Prostate gland (tissue), 2 donors: Measurements from ENCODE around the gene WDR83. TPM values are rescaled to one million over a fixed set of nuclear protein-coding genes. Genes with fewer than 3 reads are reported as not detected.

Experiments used
- DNase-seq: peaks from one replicate; pipeline ENCODE4 v3.0.0-alpha.2; 2019; ENCODE audit warnings: low spot score
- H3K27ac ChIP-seq, 2 donors: fragments of 200-600 bp; sonication (generic); 2 replicates each; pipeline ENCODE4 v1.5.1; 2017 to 2019
- H3K27me3 ChIP-seq: fragments of 200-600 bp; sonication (generic); replicated peaks from 2 replicates; pipeline ENCODE4 v1.5.1; 2019; ENCODE audit not compliant: insufficient read depth
- H3K36me3 ChIP-seq, 2 donors: fragments of 200-600 bp; sonication (generic); 1 replicate in 1 of 2; 2 replicates in 1 of 2; pipeline versions ENCODE4 v1.5.1 to v1.8.1; 2017 to 2019
- H3K4me1 ChIP-seq: fragments of 200-600 bp; sonication (generic); replicated peaks from 2 replicates; pipeline ENCODE4 v1.5.1; 2019
- H3K4me3 ChIP-seq, 2 donors: fragments of 200-600 bp; sonication (generic); 2 replicates each; pipeline ENCODE4 v1.5.1; 2017 to 2019
- H3K9me3 ChIP-seq: fragments of 200-600 bp; sonication (generic); 2 replicates; pipeline ENCODE4 v1.5.1; 2017
- CTCF ChIP-seq, 4 experiments: fragments of 200-600 bp in 2 of 4; fragments of 450-650 bp in 2 of 4; sonication (generic) in 2 of 4; IDR thresholded peaks; 1 replicate in 3 of 4; 2 replicates in 1 of 4; pipeline ENCODE4 v1.5.1; 2016 to 2019; ENCODE audit warnings: antibody characterized with exemption in 4 of 4, mild to moderate bottlenecking in 2 of 4, moderate library complexity in 2 of 4
- POLR2A ChIP-seq: fragments of 450-650 bp; IDR thresholded peaks from one replicate; pipeline ENCODE4 v1.6.1; 2016; ENCODE audit warnings: antibody characterized with exemption, mild to moderate bottlenecking
- POLR2AphosphoS5 ChIP-seq: sonication (generic); formaldehyde crosslinking; IDR thresholded peaks from one replicate; pipeline ENCODE4 v1.6.1; 2017; ENCODE audit warnings: antibody characterized with exemption
- WGBS: methylation state at CpG from one replicate; pipeline ENCODE4 v1.1.5; 2018; 5-methylcytosine and 5-hydroxymethylcytosine counted together
- intact Hi-C: fragments of 100-400 bp; cut with DNase I; formaldehyde crosslinking; loops from one replicate; pipeline ENCODE4 v1.14.2; 2022
- total RNA-seq, 2 donors: library from RNA; depleted of rRNA; stranded (reverse); fragments of >200 nt; gene quantifications; one replicate each; pipeline ENCODE4 v1.1.0, GENCODE V29; 2016

Gene WDR83
- total RNA-seq, 2 donors from 2014 or later, result 14.9 to 16.2 TPM

- no peaks in the 10 kb centered on the region for H3K9me3 ChIP-seq
Observed at GRCh38 chr19:12689012-12689411, 22.4 kb downstream of the WDR83 start.

GRCh38 chr19:12689581-12690216 is 23.1 kb downstream of the WDR83 start:
- TF ChIP-seq POLR2A (no peak), POLR2AphosphoS5 (no peak), CTCF (IDR thresholded peaks at IDR 0.05) (no peak)
- no peaks in the 10 kb centered on the region for H3K27me3 ChIP-seq
- DNase-seq, result no peak
- intact Hi-C loops, result no loop called here
- no peaks in the 10 kb centered on the region for H3K4me1 ChIP-seq
- H3K36me3 ChIP-seq, result no peaks in the 10 kb centered on the region
- no peak overlapping the region for H3K4me3 ChIP-seq
- H3K27ac ChIP-seq, result no peak overlapping the region
- H3K9me3 ChIP-seq, result no peaks in the 10 kb centered on the region
- WGBS, result 80% methylated on average over 26 of the region's 26 CpGs

More at GRCh38 chr19:12689012-12689411, 22.4 kb downstream of the WDR83 start:
- 97% methylated on average over 11 of the region's 12 CpGs for WGBS
- intact Hi-C loops, result no loop called here
- Histone ChIP-seq H3K4me1 (no peaks in the 10 kb centered on the region), H3K36me3 (no peaks in the 10 kb centered on the region), H3K4me3 (no peak overlapping the region), H3K27me3 (no peaks in the 10 kb centered on the region), H3K27ac (no peak overlapping the region)
- no peak for TF ChIP-seq POLR2AphosphoS5
- TF ChIP-seq CTCF (IDR thresholded peaks at IDR 0.05), result no peak
- DNase-seq, result no peak

GRCh38 chr19:12692960-12693359 is 26.4 kb downstream of the WDR83 start:
- no peaks in the 10 kb centered on the region for H3K9me3 ChIP-seq
- 90% methylated on average over 5 of the region's 5 CpGs for whole genome bisulfite sequencing
- TF ChIP-seq POLR2AphosphoS5, result no peak
- TF ChIP-seq POLR2A, result no peak
- TF ChIP-seq CTCF (IDR thresholded peaks at IDR 0.05), result no peak
- H3K27me3 ChIP-seq, result no peaks in the 10 kb centered on the region
- intact Hi-C loops, result no loop called here
- no peak for DNase-seq
- no peaks in the 10 kb centered on the region for H3K36me3 ChIP-seq
- H3K4me3 ChIP-seq, result no peak overlapping the region
- no peak overlapping the region for H3K27ac ChIP-seq
- peaks cover 9% of the 10 kb centered on the region for H3K4me1 ChIP-seq

GRCh38 chr19:12694641-12695040 is 28.0 kb downstream of the WDR83 start:
- Histone ChIP-seq H3K36me3 (no peaks in the 10 kb centered on the region), H3K9me3 (no peaks in the 10 kb centered on the region), H3K27me3 (no peaks in the 10 kb centered on the region), H3K4me3 (no peak overlapping the region), H3K4me1 (peaks cover 9% of the 10 kb centered on the region), H3K27ac (no peak overlapping the region)
- DNase-seq, result no peak
- WGBS, result 96% methylated on average over 15 of the region's 16 CpGs
- intact Hi-C loops, result no loop called here
- TF ChIP-seq POLR2A (no peak), CTCF (IDR thresholded peaks at IDR 0.05) (no peak), POLR2AphosphoS5 (no peak)

- Histone ChIP-seq H3K27me3 (no peaks in the 10 kb centered on the region), H3K4me1 (peaks cover 9% of the 10 kb centered on the region), H3K4me3 (no peak overlapping the region), H3K36me3 (no peaks in the 10 kb centered on the region), H3K27ac (no peak overlapping the region), H3K9me3 (no peaks in the 10 kb centered on the region)
- intact Hi-C loops, result no loop called here
- TF ChIP-seq POLR2A (no peak), CTCF (IDR thresholded peaks at IDR 0.05) (no peak), POLR2AphosphoS5 (no peak)
- no peak for DNase-seq
- 86% methylated on average over 2 of the region's 2 CpGs for WGBS
Observed at GRCh38 chr19:12695096-12695495, 28.5 kb downstream of the WDR83 start.
